GM10248 (cell line): Measurements from ENCODE around the gene SYT8.

ENCODE experiments used
- CTCF ChIA-PET: fragments of 300-600 bp; sonication (Branson Sonifier 250); formaldehyde crosslinking; extraction: SDS; loops from one replicate; lab custom pipeline; 2021; ENCODE audit warnings: antibody characterized with exemption; lab: Yijun Ruan, JAX
- POLR2A ChIA-PET: fragments of 350-650 bp; sonication (Branson Sonifier 250); formaldehyde crosslinking; extraction: SDS; loops from one replicate; lab custom pipeline; 2020; ENCODE audit warnings: antibody characterized with exemption; lab: Yijun Ruan, JAX
- DNase-seq: peaks from one replicate; pipeline ENCODE4 v3.0.0; 2012; ENCODE audit errors: extremely low spot score
- CTCF ChIP-seq: IDR thresholded peaks from 2 replicates; pipeline ENCODE4 v1.5.1; 2012; ENCODE audit warnings: mild to moderate bottlenecking, low read depth; ENCODE audit errors: extremely low read depth, missing control alignments, control extremely low read depth

Gene SYT8

GRCh38 chr11:1823376-1824220 lies 11.2 kb upstream of the SYT8 start:
- POLR2A ChIA-PET = no interaction called here
- CTCF ChIA-PET = interaction anchor here (0.9 to 6.0 kb wide), 6 partner anchors 9 to 327 kb away, joined by 3 to 33 read pairs (median 10); no protein-coding TSS in a partner anchor
- DNase-seq = no peak
- TF ChIP-seq CTCF = no peak

- ChIA-PET POLR2A (no interaction called here), CTCF (interaction anchor here (0.9 to 6.0 kb wide), 5 partner anchors 8 to 171 kb away, joined by 3 to 33 read pairs (median 6); no protein-coding TSS in a partner anchor)
- DNase-seq = no peak
- TF ChIP-seq CTCF = no peak
These were observed 10.4 kb upstream of the SYT8 start for GRCh38 chr11:1824221-1825038.

- POLR2A ChIA-PET = no interaction called here
- CTCF ChIA-PET = interaction anchor here (0.9 to 6.0 kb wide), 5 partner anchors 8 to 326 kb away, joined by 3 to 33 read pairs (median 4); no protein-coding TSS in a partner anchor
- TF ChIP-seq CTCF = peak; percentile 21
- DNase-seq = peak; percentile 78
These were observed 9.6 kb upstream of the SYT8 start for GRCh38 chr11:1825039-1825740.

DNA sequence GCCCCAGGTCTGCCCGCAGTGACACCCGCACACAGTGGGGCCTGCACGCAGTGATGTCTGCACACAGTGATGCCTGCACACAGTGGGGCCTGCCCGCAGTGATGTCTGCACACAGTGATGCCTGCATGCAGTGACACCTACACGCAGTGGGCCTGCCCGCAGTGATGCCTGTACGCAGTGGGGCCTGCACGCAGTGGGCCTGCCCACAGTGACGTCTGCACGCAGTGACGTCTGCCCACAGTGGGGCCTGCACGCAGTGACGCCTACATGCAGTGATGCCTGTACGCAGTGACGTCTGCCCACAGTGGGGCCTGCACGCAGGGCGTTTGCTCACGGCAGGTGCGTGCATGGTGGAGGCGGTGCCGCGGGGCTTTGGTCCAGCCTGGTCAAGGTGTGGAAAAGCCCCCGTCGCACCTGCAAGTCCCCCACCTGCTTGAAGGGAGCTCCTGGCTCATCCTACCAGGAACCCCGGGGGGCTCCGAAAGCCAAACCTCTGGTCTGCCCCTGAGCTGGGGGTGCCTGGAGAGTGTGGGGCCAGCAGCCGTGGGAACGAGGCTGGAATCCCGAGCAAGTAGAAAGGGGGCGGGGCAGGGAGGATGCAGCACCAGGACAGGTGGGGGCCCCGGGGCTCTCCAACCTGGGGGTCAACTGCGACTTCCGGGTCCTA lies 8.9 kb upstream of the SYT8 start:
- no peak for TF ChIP-seq CTCF
- ChIA-PET POLR2A (no interaction called here), CTCF (interaction anchor here (0.8 to 6.0 kb wide), 6 partner anchors 7 to 326 kb away, joined by 3 to 33 read pairs (median 16); no protein-coding TSS in a partner anchor)
- no peak for DNase-seq

DNA sequence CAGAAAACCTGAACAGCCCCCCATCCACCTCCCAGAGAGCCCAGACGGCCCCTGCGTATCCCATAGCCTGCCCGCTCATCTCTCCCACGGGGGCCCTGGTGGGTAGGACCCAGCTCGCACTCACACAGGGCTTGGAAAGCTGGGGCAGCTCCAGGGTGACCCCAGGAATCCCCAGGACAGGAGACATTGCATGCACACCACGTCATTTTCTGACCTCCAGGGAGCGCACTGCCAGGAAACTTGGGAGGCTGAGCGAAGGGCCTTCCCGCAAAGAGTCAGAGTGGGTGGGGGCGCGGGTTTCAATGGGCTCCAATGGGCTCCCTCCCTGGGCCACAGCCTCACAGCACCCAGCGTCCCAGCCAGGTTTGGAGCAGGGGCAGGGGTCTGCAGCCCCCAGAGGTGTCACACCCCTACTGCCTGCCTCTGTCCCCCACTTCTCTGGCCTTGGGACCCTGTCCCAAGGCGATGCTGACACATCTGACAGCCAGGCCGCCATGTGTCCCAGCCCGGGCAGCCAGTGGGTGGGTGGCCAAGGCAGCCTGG lies 8.2 kb upstream of the SYT8 start:
- TF ChIP-seq CTCF = no peak
- no peak for DNase-seq
- ChIA-PET CTCF (interaction anchor here (0.8 to 3.6 kb wide), 4 partner anchors 9 to 325 kb away, joined by 3 to 23 read pairs (median 11); no protein-coding TSS in a partner anchor), POLR2A (no interaction called here)
